Measurements from ENCODE around the gene RHCG.

RHCG gene

GRCh38 chr15:89496155-89497098 is at the start of gene RHCG:
RHCG (minus strand) TSS chr15:89496583; CDS start chr15:89496544, 39 bp downstream.
- no peak within 1 kb of the TSS for H3K9ac ChIP-seq (ENCODE audit: low read length)
- H3K4me3 ChIP-seq (ENCODE audit: low read length): peak within 1 kb of the TSS; percentile 25
- H3K27me3 ChIP-seq (ENCODE audit: control insufficient read depth, insufficient read depth, low read length): peaks cover 36% of the 10 kb centered on the region
- no peaks in the 10 kb centered on the region for H3K9me3 ChIP-seq (ENCODE audit: control insufficient read depth, low read length)
- H3K36me3 ChIP-seq (ENCODE audit: control insufficient read depth, insufficient read depth, low read length): no peaks in the 10 kb centered on the region
- peaks cover 8% of the 10 kb centered on the region for H3K4me1 ChIP-seq (ENCODE audit: control insufficient read depth, insufficient read depth, low read length)

GRCh38 chr15:89543389-89543788 is 47.0 kb upstream of the RHCG start:
- H3K36me3 ChIP-seq (ENCODE audit: control insufficient read depth, insufficient read depth, low read length): no peaks in the 10 kb centered on the region

DNA sequence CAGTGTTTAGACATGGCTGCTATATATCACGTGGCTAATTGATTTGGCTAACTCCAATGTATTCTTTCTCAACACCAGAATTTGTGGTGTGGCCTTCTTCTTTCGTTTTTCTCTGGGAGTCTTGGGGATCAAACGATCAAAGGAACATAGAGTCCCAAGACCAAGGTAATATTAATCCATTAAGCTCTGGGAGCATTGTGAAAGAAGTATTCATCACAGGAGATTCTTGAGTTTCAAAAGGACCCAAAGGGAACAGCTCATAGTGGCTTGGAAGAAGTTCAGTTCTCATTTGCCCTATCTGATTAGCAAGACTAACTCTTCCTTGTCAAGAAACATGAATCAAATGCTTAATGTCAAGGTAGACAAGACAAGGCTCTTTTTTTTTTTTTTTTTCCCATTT is 46.0 kb upstream of the RHCG start:
- no peaks in the 10 kb centered on the region for H3K9me3 ChIP-seq (ENCODE audit: control insufficient read depth, low read length)
- H3K36me3 ChIP-seq (ENCODE audit: control insufficient read depth, insufficient read depth, low read length): no peaks in the 10 kb centered on the region
- H3K4me3 ChIP-seq (ENCODE audit: low read length): no peak overlapping the region
- no peaks in the 10 kb centered on the region for H3K27me3 ChIP-seq (ENCODE audit: control insufficient read depth, insufficient read depth, low read length)
- no peaks in the 10 kb centered on the region for H3K4me1 ChIP-seq (ENCODE audit: control insufficient read depth, insufficient read depth, low read length)
- H3K9ac ChIP-seq (ENCODE audit: low read length): no peak overlapping the region

More at GRCh38 chr15:89543389-89543788, 47.0 kb upstream of the RHCG start:
- no peak overlapping the region for H3K9ac ChIP-seq (ENCODE audit: low read length)
- no peak overlapping the region for H3K4me3 ChIP-seq (ENCODE audit: low read length)
- no peaks in the 10 kb centered on the region for H3K4me1 ChIP-seq (ENCODE audit: control insufficient read depth, insufficient read depth, low read length)
- H3K9me3 ChIP-seq (ENCODE audit: control insufficient read depth, low read length): no peaks in the 10 kb centered on the region
- no peaks in the 10 kb centered on the region for H3K27me3 ChIP-seq (ENCODE audit: control insufficient read depth, insufficient read depth, low read length)

DNA sequence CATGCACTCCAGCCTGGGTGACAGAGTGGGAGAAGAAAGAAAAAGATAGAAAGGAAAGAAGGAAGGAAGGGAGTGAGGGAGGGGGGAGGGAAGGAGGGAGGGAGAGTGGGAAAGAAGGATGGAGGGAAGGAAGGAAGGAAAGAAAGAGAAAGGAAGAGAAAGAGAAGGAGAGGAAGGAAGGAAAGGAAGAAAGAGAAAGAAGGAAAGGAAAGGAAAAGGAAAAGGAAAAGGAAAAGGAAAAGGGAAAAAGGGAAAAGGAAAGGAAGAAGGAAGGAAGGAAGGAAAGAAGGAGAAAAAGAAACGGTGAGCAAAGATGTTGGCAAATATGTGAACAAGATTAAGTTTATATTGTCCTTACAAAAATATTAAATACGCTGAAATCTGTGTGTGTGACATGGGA is 42.6 kb upstream of the RHCG start:
- no peaks in the 10 kb centered on the region for H3K9me3 ChIP-seq (ENCODE audit: control insufficient read depth, low read length)
- no peak overlapping the region for H3K9ac ChIP-seq (ENCODE audit: low read length)
- H3K27me3 ChIP-seq (ENCODE audit: control insufficient read depth, insufficient read depth, low read length): no peaks in the 10 kb centered on the region
- H3K4me3 ChIP-seq (ENCODE audit: low read length): no peak overlapping the region
- H3K36me3 ChIP-seq (ENCODE audit: control insufficient read depth, insufficient read depth, low read length): no peaks in the 10 kb centered on the region
- no peaks in the 10 kb centered on the region for H3K4me1 ChIP-seq (ENCODE audit: control insufficient read depth, insufficient read depth, low read length)

- Histone ChIP-seq H3K9ac (ENCODE audit: low read length) (no peak overlapping the region), H3K4me3 (ENCODE audit: low read length) (no peak overlapping the region), H3K27me3 (ENCODE audit: control insufficient read depth, insufficient read depth, low read length) (no peaks in the 10 kb centered on the region)
These were observed 37.6 kb upstream of the RHCG start for GRCh38 chr15:89533861-89534544.

DNA sequence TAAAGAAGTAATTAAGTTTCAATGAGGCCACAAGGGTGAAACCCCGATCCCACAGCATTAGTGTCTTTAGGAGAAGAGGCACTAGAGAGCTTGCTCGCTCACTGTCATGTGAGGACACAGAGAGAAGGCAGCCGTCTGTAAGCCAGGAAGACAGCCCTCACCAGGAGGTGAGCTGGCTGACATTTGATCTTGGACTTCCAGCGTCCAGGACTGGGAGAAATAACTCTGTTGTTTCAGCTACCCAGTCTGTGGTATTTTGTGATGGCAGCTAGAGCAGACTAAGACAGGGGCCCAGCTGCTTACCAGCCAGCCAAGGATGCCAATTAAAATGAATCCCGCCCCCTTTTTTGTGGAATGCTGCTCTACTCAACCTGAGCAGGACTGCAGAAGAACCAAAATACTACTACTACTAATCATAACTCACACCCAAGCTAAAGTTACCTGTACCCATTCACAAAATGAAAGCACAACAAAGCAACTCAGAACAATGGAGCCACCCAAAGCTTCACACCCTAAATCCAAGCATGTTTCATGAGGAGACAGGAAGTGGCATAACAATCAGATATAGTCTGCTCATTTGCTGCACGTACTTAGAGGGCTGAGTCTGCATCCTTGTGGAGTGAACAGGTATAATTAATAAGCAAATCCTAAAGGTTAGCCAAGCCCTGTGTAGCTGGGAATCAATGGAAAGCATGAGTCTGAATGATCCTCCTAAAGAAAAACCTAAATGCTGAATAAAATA is 35.6 kb upstream of the RHCG start:
- Histone ChIP-seq H3K9me3 (ENCODE audit: control insufficient read depth, low read length) (no peaks in the 10 kb centered on the region), H3K9ac (ENCODE audit: low read length) (no peak overlapping the region)

More at GRCh38 chr15:89533861-89534544, 37.6 kb upstream of the RHCG start:
- Histone ChIP-seq H3K9me3 (ENCODE audit: control insufficient read depth, low read length) (no peaks in the 10 kb centered on the region), H3K36me3 (ENCODE audit: control insufficient read depth, insufficient read depth, low read length) (no peaks in the 10 kb centered on the region), H3K4me1 (ENCODE audit: control insufficient read depth, insufficient read depth, low read length) (no peaks in the 10 kb centered on the region)

DNA sequence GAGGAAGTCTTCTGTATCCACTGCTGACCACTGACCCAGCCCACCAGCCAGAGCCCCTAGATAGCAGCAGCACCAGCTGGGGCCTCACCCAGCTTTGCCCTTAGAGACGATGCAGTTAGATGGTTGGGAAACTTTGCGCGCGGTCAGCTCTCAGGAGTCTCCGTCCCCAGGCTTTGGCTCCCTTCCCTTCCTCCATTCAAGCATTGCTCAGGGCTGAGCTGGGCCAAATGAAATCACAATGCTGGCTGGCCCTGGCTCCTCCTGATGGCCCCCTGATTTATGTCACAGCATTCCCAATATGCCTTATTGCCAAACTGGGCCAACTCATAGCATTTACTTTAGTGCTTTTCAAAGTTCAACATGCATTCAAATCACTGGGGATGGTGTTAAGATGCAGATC is 34.6 kb upstream of the RHCG start:
- Histone ChIP-seq H3K9me3 (ENCODE audit: control insufficient read depth, low read length) (no peaks in the 10 kb centered on the region), H3K36me3 (ENCODE audit: control insufficient read depth, insufficient read depth, low read length) (no peaks in the 10 kb centered on the region), H3K27me3 (ENCODE audit: control insufficient read depth, insufficient read depth, low read length) (no peaks in the 10 kb centered on the region), H3K4me1 (ENCODE audit: control insufficient read depth, insufficient read depth, low read length) (no peaks in the 10 kb centered on the region), H3K4me3 (ENCODE audit: low read length) (no peak overlapping the region), H3K9ac (ENCODE audit: low read length) (no peak overlapping the region)

More for the DNA sequence above, 35.6 kb upstream of the RHCG start:
- no peak overlapping the region for H3K4me3 ChIP-seq (ENCODE audit: low read length)
- H3K4me1 ChIP-seq (ENCODE audit: control insufficient read depth, insufficient read depth, low read length): no peaks in the 10 kb centered on the region
- no peaks in the 10 kb centered on the region for H3K27me3 ChIP-seq (ENCODE audit: control insufficient read depth, insufficient read depth, low read length)
- H3K36me3 ChIP-seq (ENCODE audit: control insufficient read depth, insufficient read depth, low read length): no peaks in the 10 kb centered on the region

DNA sequence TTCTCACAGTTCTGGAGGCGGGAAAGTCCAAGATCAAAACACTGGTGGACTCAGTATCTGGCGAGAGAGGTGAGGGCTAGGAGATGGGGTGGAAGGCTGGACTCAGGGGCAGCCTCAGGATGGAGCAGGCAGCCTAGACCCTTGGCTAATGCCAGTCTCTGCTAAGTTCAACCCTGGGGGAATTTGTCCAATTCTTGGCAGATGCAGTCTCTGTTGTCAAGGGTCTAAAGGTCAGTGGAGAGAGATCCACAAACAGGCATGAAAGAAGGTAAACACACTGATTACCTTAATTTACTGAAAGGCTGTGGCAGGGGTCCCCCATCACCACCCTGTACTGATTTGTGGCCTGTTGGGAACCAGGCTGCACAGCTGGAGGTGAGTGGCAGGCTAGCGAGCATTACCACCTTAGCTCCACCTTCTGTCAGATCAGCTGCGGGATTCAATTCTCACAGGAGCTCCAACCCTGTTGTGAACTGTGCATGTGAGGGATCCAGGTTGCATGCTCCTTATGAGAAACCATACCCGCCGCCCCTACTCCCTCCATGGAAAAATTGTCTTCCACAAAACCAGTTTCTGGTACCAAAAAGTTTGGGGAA is 32.5 kb upstream of the RHCG start:
- Histone ChIP-seq H3K27me3 (ENCODE audit: control insufficient read depth, insufficient read depth, low read length) (no peaks in the 10 kb centered on the region), H3K4me3 (ENCODE audit: low read length) (no peak overlapping the region), H3K9me3 (ENCODE audit: control insufficient read depth, low read length) (no peaks in the 10 kb centered on the region), H3K9ac (ENCODE audit: low read length) (no peak overlapping the region), H3K36me3 (ENCODE audit: control insufficient read depth, insufficient read depth, low read length) (no peaks in the 10 kb centered on the region), H3K4me1 (ENCODE audit: control insufficient read depth, insufficient read depth, low read length) (no peaks in the 10 kb centered on the region)

DNA sequence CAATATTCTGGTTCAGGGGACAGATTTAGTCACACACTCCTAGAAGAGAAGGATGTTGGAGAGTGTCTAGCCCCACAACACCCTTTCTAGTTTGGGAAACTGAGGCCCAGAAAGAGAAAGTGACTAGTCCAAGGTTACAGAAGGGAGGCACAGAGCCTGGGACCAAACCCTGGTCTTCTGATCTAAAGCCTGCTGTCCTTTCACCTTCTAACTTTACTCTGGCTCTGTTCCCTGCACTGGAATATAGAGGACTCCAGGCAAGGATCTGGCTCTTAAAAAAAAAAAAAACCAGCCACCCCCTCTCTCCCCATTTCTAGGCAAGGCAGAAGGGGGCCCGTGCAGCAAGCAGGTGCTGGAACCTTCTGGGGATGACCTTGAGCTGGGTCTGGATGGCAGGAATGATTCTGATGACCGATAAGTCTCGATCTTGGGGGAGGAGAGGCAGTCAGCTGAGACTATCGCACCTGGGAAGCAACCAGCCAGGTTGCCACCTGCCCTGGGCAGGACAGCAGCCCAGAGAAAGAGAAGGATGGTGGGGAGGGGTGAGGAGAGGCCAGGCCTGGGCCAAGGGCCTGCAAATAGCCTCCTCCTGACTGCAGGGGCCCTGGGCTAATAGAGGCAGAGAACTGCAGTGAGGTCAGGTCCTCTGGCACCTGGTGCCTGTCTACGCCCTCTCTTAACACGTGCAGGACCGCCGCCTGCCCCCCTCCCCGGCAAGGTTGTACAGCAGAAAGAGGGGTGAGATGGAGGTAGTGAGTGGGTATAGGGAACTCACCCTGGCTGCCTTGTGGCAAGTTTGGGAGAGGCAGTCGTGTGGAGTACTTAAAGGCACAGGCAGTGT is 30.4 kb upstream of the RHCG start:
- H3K36me3 ChIP-seq (ENCODE audit: control insufficient read depth, insufficient read depth, low read length): no peaks in the 10 kb centered on the region
- H3K9ac ChIP-seq (ENCODE audit: low read length): no peak overlapping the region
- no peaks in the 10 kb centered on the region for H3K27me3 ChIP-seq (ENCODE audit: control insufficient read depth, insufficient read depth, low read length)
- no peak overlapping the region for H3K4me3 ChIP-seq (ENCODE audit: low read length)
- no peaks in the 10 kb centered on the region for H3K9me3 ChIP-seq (ENCODE audit: control insufficient read depth, low read length)
- no peaks in the 10 kb centered on the region for H3K4me1 ChIP-seq (ENCODE audit: control insufficient read depth, insufficient read depth, low read length)

- Histone ChIP-seq H3K9me3 (ENCODE audit: control insufficient read depth, low read length) (no peaks in the 10 kb centered on the region), H3K27me3 (ENCODE audit: control insufficient read depth, insufficient read depth, low read length) (no peaks in the 10 kb centered on the region), H3K4me1 (ENCODE audit: control insufficient read depth, insufficient read depth, low read length) (no peaks in the 10 kb centered on the region), H3K4me3 (ENCODE audit: low read length) (no peak overlapping the region), H3K9ac (ENCODE audit: low read length) (no peak overlapping the region), H3K36me3 (ENCODE audit: control insufficient read depth, insufficient read depth, low read length) (no peaks in the 10 kb centered on the region)
These were observed 29.8 kb upstream of the RHCG start for GRCh38 chr15:89526181-89526580.

DNA sequence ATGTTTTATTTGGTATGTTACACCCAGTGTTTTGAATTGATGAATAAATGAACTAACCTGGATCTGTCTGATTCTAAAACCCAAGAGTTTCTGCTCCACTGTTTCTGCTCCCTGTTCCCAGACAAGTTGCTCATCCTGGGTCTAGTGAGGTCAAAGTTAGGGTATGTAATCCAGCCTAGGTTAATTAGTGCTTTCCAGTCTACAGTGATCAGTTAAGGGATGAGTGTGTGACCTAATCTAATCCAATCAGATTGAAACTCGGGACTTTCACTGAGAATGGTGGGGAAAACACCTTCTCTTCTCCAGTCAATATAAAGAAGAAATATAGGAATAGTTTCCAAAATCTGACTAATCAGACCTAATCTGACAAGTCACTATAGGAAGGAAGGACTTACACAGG is 27.8 kb upstream of the RHCG start:
- Histone ChIP-seq H3K9me3 (ENCODE audit: control insufficient read depth, low read length) (no peaks in the 10 kb centered on the region), H3K4me1 (ENCODE audit: control insufficient read depth, insufficient read depth, low read length) (no peaks in the 10 kb centered on the region), H3K27me3 (ENCODE audit: control insufficient read depth, insufficient read depth, low read length) (no peaks in the 10 kb centered on the region), H3K36me3 (ENCODE audit: control insufficient read depth, insufficient read depth, low read length) (no peaks in the 10 kb centered on the region), H3K4me3 (ENCODE audit: low read length) (no peak overlapping the region), H3K9ac (ENCODE audit: low read length) (no peak overlapping the region)

Measured in mucosa of stomach (tissue), 1 donor.